Uterus (tissue), 2 donors: ENCODE measurements around the gene MIB2.

ENCODE experiments used
- POLR2A ChIP-seq, 2 donors: fragments of 450-650 bp; IDR thresholded peaks; one replicate each; pipeline ENCODE4 v1.6.1; 2016; ENCODE audit warnings: antibody characterized with exemption in 2 of 2, mild to moderate bottlenecking in 1 of 2, moderate library complexity in 1 of 2
- TF ChIP-seq, protein P1 (sequence below), 4 experiments: fragments of 200-600 bp in 2 of 4; fragments of 450-650 bp in 2 of 4; sonication (generic) in 2 of 4; IDR thresholded peaks; one replicate each; pipeline ENCODE4 v1.5.1; 2016 to 2019; ENCODE audit warnings: antibody characterized with exemption in 4 of 4, mild to moderate bottlenecking in 2 of 4, moderate library complexity in 1 of 4

DNA sequence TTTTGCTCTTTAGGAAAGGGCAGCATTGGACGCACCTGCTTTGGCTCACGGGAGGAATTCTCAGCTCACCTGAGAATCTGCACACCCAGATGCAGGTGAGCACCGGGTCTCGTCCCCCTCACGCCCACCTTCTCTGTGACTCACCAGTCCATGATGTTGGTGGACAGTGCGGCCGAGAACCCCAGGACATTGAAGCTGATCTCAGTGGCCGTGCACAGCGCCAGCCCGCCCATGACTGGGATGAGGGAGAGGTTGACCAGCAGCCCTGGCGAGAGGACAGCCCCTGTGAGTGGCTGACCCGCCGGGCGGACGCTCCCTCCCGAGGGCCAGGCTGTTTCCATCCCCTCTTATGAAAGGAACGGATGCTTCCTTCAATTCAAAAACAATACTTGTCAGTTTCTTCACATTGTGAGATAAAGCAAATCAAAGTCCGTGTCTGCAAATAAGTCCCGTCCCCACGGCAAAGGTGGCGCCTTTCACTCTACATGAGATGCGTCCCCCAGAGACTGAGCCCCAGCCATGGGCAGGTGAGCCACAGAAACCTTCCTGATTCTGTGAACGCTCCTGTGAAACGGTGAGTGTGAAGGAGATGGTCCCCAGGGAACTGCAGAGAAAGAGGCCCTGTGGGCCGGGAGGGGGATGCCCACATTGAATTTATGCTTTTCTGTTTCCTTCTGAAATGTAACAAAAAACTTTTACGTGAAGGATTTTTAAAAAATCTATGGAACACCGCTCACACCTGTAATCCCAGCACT lies 56.2 kb downstream of the MIB2 start:
- no peak for TF ChIP-seq POLR2A (IDR thresholded peaks at IDR 0.05)
- TF ChIP-seq, protein P1, sequence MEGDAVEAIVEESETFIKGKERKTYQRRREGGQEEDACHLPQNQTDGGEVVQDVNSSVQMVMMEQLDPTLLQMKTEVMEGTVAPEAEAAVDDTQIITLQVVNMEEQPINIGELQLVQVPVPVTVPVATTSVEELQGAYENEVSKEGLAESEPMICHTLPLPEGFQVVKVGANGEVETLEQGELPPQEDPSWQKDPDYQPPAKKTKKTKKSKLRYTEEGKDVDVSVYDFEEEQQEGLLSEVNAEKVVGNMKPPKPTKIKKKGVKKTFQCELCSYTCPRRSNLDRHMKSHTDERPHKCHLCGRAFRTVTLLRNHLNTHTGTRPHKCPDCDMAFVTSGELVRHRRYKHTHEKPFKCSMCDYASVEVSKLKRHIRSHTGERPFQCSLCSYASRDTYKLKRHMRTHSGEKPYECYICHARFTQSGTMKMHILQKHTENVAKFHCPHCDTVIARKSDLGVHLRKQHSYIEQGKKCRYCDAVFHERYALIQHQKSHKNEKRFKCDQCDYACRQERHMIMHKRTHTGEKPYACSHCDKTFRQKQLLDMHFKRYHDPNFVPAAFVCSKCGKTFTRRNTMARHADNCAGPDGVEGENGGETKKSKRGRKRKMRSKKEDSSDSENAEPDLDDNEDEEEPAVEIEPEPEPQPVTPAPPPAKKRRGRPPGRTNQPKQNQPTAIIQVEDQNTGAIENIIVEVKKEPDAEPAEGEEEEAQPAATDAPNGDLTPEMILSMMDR (IDR thresholded peaks at IDR 0.05) = no peak
